ENCODE data around the gene NR1H2. TPM values are rescaled to one million over a fixed set of nuclear protein-coding genes. Genes with fewer than 3 reads are reported as not detected.

The NR1H2 gene
- total RNA-seq, 1 experiment from 2014 or later, result 98.3 TPM

DNA sequence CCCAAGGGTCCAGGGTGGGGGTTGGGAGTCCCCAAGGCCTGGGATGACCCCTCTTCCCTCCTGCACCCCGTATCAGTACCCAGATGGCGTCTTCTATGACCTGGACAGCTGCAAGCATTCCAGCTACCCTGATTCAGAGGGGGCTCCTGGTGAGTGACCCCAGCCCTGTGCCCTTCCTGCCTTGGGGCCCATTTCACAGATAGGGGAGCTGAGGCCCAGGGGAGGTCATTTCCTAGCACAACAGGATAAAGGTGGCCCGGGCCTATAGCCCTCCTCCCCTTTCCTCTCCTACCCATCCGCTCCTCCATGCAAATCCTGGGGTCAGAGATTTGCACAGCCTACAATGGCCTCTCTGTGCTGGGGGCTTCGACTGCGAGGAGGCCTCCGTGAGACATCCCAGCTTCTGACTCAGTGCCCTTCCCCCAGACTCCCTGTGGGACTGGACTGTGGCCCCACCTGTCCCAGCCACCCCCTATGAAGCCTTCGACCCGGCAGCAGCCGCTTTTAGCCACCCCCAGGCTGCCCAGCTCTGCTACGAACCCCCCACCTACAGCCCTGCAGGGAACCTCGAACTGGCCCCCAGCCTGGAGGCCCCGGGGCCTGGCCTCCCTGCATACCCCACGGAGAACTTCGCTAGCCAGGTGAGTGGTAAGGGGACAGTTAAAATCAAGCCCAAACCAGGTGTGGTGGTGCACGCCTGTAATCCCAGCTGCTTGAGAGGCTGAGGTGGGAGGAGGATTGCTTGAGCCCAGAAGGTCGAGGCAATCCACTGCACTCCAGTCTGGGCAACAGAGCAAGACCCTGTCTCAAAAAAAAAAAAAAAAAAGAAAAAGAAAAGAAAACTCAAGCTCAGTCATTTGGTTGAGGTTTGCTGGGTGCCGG, 46.4 kb downstream of the NR1H2 start:
- no peak for DNase-seq (ENCODE audit: low read depth)

DNA sequence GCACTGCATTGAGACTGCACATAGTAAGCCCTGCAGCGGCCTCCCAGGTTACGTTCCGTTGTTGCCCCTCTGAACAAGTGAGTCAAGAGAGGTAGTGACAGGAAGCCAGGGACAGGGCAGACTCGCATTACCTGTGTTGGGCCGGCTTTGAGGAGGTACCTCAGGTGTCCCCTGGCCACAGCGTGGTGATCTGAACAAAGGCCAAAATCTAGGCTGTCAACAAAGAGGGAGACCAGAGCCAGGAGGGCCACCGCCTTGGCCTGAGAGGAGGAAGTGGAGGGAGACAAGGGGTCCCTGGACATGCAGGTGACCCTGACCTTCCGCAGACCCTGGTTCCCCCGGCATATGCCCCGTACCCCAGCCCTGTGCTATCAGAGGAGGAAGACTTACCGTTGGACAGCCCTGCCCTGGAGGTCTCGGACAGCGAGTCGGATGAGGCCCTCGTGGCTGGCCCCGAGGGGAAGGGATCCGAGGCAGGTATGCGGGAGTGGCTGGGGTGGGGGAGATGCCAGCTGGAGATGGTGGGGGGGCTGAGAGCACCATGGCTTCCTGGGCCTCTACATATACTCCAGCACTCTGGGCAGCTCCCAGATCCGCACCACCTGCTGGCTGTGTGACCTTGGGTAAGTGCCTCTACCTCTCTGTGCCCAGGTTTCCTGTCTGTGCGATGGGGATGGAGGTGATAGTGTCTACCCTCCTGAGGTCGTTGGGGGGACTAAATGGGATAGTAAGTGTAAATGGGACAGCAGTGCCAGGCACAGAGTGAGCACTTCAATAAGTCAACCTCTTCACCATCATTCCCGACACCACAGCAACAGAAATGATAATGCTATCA, 47.2 kb downstream of the NR1H2 start:
- no peak for DNase-seq (ENCODE audit: low read depth)

DNA sequence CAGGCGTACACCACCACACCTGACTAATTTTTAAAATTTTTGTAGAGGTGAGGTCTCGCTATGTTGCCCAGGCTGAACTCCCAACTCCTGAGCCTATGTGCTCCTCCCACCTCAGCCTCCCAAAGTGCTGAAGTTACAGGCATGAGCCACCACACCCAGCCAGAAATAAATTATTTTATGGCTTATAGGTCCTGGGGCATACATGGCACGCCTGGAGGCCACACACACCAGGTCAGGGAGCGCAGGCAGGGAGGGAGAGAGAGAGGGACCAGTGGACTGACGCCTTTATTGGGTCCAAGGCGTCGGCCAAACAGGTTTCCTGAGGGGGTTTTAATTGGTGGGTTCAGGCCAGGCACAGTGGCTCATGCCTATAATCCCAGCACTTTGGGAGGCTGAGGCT, 49.3 kb downstream of the NR1H2 start:
- no peak for DNase-seq (ENCODE audit: low read depth)

- DNase-seq (ENCODE audit: low read depth), result no peak
These were observed 51.2 kb downstream of the NR1H2 start for GRCh38 chr19:50427318-50427925.

DNA sequence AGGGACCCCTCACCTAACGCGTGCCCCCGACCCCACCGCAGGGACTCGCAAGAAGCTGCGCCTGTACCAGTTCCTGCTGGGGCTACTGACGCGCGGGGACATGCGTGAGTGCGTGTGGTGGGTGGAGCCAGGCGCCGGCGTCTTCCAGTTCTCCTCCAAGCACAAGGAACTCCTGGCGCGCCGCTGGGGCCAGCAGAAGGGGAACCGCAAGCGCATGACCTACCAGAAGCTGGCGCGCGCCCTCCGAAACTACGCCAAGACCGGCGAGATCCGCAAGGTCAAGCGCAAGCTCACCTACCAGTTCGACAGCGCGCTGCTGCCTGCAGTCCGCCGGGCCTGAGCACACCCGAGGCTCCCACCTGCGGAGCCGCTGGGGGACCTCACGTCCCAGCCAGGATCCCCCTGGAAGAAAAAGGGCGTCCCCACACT, 51.8 kb downstream of the NR1H2 start:
- no peak for DNase-seq (ENCODE audit: low read depth)

- no peak for DNase-seq (ENCODE audit: low read depth)
These were observed 52.7 kb downstream of the NR1H2 start for GRCh38 chr19:50428772-50429463.

DNA sequence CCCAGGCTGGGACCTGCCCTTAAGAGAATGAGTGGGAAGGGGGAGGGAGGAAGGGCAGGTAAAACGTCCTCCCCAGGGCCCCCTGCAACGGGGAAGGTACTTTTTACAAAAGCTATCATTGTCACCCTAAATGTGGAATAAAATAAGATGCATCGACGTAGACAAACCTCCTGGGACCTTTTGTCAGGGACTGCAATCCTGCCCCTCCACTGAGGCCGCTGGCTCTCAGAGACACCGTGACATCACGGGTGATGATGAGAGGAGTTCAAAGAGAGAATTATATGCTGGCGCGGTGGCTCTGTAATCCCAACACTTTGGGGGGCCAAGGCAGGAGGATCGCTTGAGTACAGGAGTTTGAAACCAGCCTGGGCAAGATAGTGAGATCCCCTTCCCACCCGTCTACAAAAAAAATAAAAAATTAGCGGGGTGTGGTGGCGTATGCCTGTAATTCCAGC, 54.7 kb downstream of the NR1H2 start:
- DNase-seq (ENCODE audit: low read depth), result no peak

- peak; percentile 53 for DNase-seq (ENCODE audit: low read depth)
These were observed 55.3 kb downstream of the NR1H2 start for GRCh38 chr19:50431343-50432220.

- no peak for DNase-seq (ENCODE audit: low read depth)
These were observed 56.2 kb downstream of the NR1H2 start, which contains the start of gene MYBPC2 for GRCh38 chr19:50432221-50433028. Gene MYBPC2, plus strand, starts transcription at chr19:50432892. Its CDS starts 62 bp downstream, at chr19:50432954.

Other genes with a start within 250 kb of the NR1H2 start
- not detected in 2 replicates for gene IZUMO2, start 213.2 kb upstream of the NR1H2 start, total RNA-seq (2014; rRNA removed; shearing (Covaris generic))
- gene MYH14, start 172.8 kb upstream of the NR1H2 start, total RNA-seq (2014; rRNA removed; shearing (Covaris generic)), result not detected in 2 replicates
- gene KCNC3, start 47.1 kb upstream of the NR1H2 start, total RNA-seq (2014; rRNA removed; shearing (Covaris generic)), result not detected in 2 replicates
- gene NAPSA, start 10.8 kb upstream of the NR1H2 start, total RNA-seq (2014; rRNA removed; shearing (Covaris generic)), result not detected in 2 replicates
- 173 and 185 TPM in 2 replicates for gene POLD1, start 7.9 kb downstream of the NR1H2 start, total RNA-seq (2014; rRNA removed; shearing (Covaris generic))
- gene SPIB, start 42.5 kb downstream of the NR1H2 start, total RNA-seq (2014; rRNA removed; shearing (Covaris generic)), result 0.43 TPM in 1 of 2 replicates, not detected in the other
- gene MYBPC2, start 56.4 kb downstream of the NR1H2 start, total RNA-seq (2014; rRNA removed; shearing (Covaris generic)), result 0.07 TPM in 1 of 2 replicates, not detected in the other
- gene EMC10, start 100.0 kb downstream of the NR1H2 start, total RNA-seq (2014; rRNA removed; shearing (Covaris generic)), result 101 and 102 TPM in 2 replicates
- 0.17 and 0.37 TPM in 2 replicates for gene GARIN5A, start 100.4 kb downstream of the NR1H2 start, total RNA-seq (2014; rRNA removed; shearing (Covaris generic))
- gene JOSD2, start 134.7 kb downstream of the NR1H2 start, total RNA-seq (2014; rRNA removed; shearing (Covaris generic)), result 41.2 and 47.4 TPM in 2 replicates
- 0.31 TPM in 1 of 2 replicates, not detected in the other for gene ASPDH, start 137.5 kb downstream of the NR1H2 start, total RNA-seq (2014; rRNA removed; shearing (Covaris generic))
- gene LRRC4B, start 192.0 kb downstream of the NR1H2 start, total RNA-seq (2014; rRNA removed; shearing (Covaris generic)), result 0.03 and 0.08 TPM in 2 replicates